GM18870 (cell line): Measurements from ENCODE around the gene MPPED1.

Experiments used
- ATAC-seq: cut with Tn5 transposase; IDR thresholded peaks from one replicate; pipeline ENCODE4 v1.9.1; 2021; ENCODE audit warnings: moderate library complexity; ENCODE audit not compliant: unreplicated experiment

MPPED1 gene

GRCh38 chr22:43392385-43392989 is 19.3 kb upstream of the MPPED1 start:
- no peak for ATAC-seq

GRCh38 chr22:43393132-43393843 is 18.5 kb upstream of the MPPED1 start:
- no peak for ATAC-seq

GRCh38 chr22:43393844-43394474 is 17.9 kb upstream of the MPPED1 start:
- no peak for ATAC-seq

- ATAC-seq, result no peak
These were observed 16.6 kb upstream of the MPPED1 start for GRCh38 chr22:43395086-43395695.

GRCh38 chr22:43396321-43396933 is 15.4 kb upstream of the MPPED1 start:
- ATAC-seq, result no peak

GRCh38 chr22:43396934-43397457 is 14.8 kb upstream of the MPPED1 start:
- ATAC-seq, result no peak

- ATAC-seq, result no peak
These were observed 14.0 kb upstream of the MPPED1 start for GRCh38 chr22:43397766-43398165.

- ATAC-seq, result no peak
These were observed 13.6 kb upstream of the MPPED1 start for GRCh38 chr22:43398246-43398645.

- no peak for ATAC-seq
These were observed 12.9 kb upstream of the MPPED1 start for GRCh38 chr22:43398910-43399309.

- no peak for ATAC-seq
These were observed 12.4 kb upstream of the MPPED1 start for GRCh38 chr22:43399338-43399979.

GRCh38 chr22:43399980-43400358 is 11.8 kb upstream of the MPPED1 start:
- ATAC-seq, result no peak

- no peak for ATAC-seq
These were observed 11.4 kb upstream of the MPPED1 start for GRCh38 chr22:43400449-43400848.

- no peak for ATAC-seq
These were observed 10.6 kb upstream of the MPPED1 start for GRCh38 chr22:43401233-43401632.

- no peak for ATAC-seq
These were observed 10.2 kb upstream of the MPPED1 start for GRCh38 chr22:43401661-43402060.

GRCh38 chr22:43402128-43402527 is 9.7 kb upstream of the MPPED1 start:
- no peak for ATAC-seq

GRCh38 chr22:43404673-43405385 is 7.0 kb upstream of the MPPED1 start:
- no peak for ATAC-seq

GRCh38 chr22:43406186-43406790 is 5.5 kb upstream of the MPPED1 start:
- no peak for ATAC-seq

- ATAC-seq, result no peak
These were observed 4.2 kb upstream of the MPPED1 start for GRCh38 chr22:43407591-43407990.

GRCh38 chr22:43408009-43408408 is 3.8 kb upstream of the MPPED1 start:
- no peak for ATAC-seq

- no peak for ATAC-seq
These were observed 2.8 kb upstream of the MPPED1 start for GRCh38 chr22:43409046-43409445.
